Gastrocnemius medialis (tissue), 4 donors: ENCODE data around the gene TBX3.

Experiments used
- CTCF ChIP-seq, 5 experiments: fragments of 450-650 bp in 3 of 5; fragments of 200-600 bp in 2 of 5; sonication (generic) in 2 of 5; IDR thresholded peaks in 4 of 5; conservative IDR thresholded peaks in 1 of 5; 1 replicate in 4 of 5; 2 replicates in 1 of 5; pipeline ENCODE4 v1.5.1; 2016 to 2019; ENCODE audit warnings: antibody characterized with exemption in 5 of 5, mild to moderate bottlenecking in 3 of 5, moderate library complexity in 3 of 5
- POLR2A ChIP-seq, 2 donors: fragments of 450-650 bp; IDR thresholded peaks; one replicate each; pipeline ENCODE4 v1.6.1; 2017; ENCODE audit warnings: antibody characterized with exemption in 2 of 2, mild to moderate bottlenecking in 2 of 2, moderate library complexity in 2 of 2

GRCh38 chr12:114661245-114661644 lies 22.7 kb downstream of the TBX3 start:
- TF ChIP-seq CTCF (IDR thresholded peaks at IDR 0.05 in 4 of 5, conservative IDR thresholded peaks at IDR 0.05 in 1 of 5) (no peak), POLR2A (IDR thresholded peaks at IDR 0.05) (no peak)
